Parathyroid adenoma (tissue), 2 donors: ENCODE measurements around the gene RAB28.

Experiments
- H2AFZ ChIP-seq: fragments of 300-600 bp; sonication (generic); one replicate; pipeline ENCODE4 v1.7.0; 2017; ENCODE audit warnings: antibody characterized with exemption, mild to moderate bottlenecking
- H3K27ac ChIP-seq: fragments of 300-600 bp; sonication (generic); one replicate; pipeline ENCODE4 v1.7.0; 2017
- H3K27me3 ChIP-seq: fragments of 300-600 bp; sonication (generic); one replicate; pipeline ENCODE4 v1.7.0; 2017; ENCODE audit warnings: low read length; ENCODE audit not compliant: control insufficient read depth, insufficient read depth
- H3K36me3 ChIP-seq: fragments of 300-600 bp; sonication (generic); one replicate; pipeline ENCODE4 v1.7.0; 2017; ENCODE audit warnings: low read length; ENCODE audit not compliant: control insufficient read depth, insufficient read depth
- H3K4me1 ChIP-seq: fragments of 300-600 bp; sonication (generic); one replicate; pipeline ENCODE4 v1.7.0; 2017; ENCODE audit warnings: control low read depth
- H3K4me2 ChIP-seq: fragments of 300-600 bp; sonication (generic); one replicate; pipeline ENCODE4 v1.7.0; 2017; ENCODE audit warnings: low read length
- H3K4me3 ChIP-seq: fragments of 300-600 bp; sonication (generic); one replicate; pipeline ENCODE4 v1.7.0; 2017; ENCODE audit warnings: low read depth, low read length
- H3K79me2 ChIP-seq: fragments of 300-600 bp; sonication (generic); one replicate; pipeline ENCODE4 v1.7.0; 2017; ENCODE audit warnings: control low read depth
- H3K9ac ChIP-seq: fragments of 300-600 bp; sonication (generic); one replicate; pipeline ENCODE4 v1.7.0; 2017; ENCODE audit warnings: mild to moderate bottlenecking
- H3K9me3 ChIP-seq: fragments of 300-600 bp; sonication (generic); one replicate; pipeline ENCODE4 v1.7.0; 2017; ENCODE audit warnings: low read length; ENCODE audit not compliant: control insufficient read depth
- TF ChIP-seq, protein P1 (sequence below): fragments of 300-600 bp; sonication (generic); IDR thresholded peaks from one replicate; pipeline ENCODE4 v1.7.0; 2017; ENCODE audit warnings: antibody characterized with exemption, mild to moderate bottlenecking
- donor health status: primary hyperparathyroidism.

RAB28 gene

GRCh38 chr4:13461191-13461905, 22.8 kb downstream of the RAB28 start:
- no peaks in the 10 kb centered on the region for H3K9me3 ChIP-seq
- no peaks in the 10 kb centered on the region for H3K4me1 ChIP-seq
- no peaks in the 10 kb centered on the region for H3K36me3 ChIP-seq
- no peak overlapping the region for H3K9ac ChIP-seq
- no peaks in the 10 kb centered on the region for H3K27me3 ChIP-seq
- TF ChIP-seq, protein P1, sequence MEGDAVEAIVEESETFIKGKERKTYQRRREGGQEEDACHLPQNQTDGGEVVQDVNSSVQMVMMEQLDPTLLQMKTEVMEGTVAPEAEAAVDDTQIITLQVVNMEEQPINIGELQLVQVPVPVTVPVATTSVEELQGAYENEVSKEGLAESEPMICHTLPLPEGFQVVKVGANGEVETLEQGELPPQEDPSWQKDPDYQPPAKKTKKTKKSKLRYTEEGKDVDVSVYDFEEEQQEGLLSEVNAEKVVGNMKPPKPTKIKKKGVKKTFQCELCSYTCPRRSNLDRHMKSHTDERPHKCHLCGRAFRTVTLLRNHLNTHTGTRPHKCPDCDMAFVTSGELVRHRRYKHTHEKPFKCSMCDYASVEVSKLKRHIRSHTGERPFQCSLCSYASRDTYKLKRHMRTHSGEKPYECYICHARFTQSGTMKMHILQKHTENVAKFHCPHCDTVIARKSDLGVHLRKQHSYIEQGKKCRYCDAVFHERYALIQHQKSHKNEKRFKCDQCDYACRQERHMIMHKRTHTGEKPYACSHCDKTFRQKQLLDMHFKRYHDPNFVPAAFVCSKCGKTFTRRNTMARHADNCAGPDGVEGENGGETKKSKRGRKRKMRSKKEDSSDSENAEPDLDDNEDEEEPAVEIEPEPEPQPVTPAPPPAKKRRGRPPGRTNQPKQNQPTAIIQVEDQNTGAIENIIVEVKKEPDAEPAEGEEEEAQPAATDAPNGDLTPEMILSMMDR = no peak
- H3K4me2 ChIP-seq = no peak overlapping the region
- H3K4me3 ChIP-seq = no peak overlapping the region
- no peak overlapping the region for H3K27ac ChIP-seq
- H3K79me2 ChIP-seq = no peaks in the 10 kb centered on the region
- no peak overlapping the region for H2AFZ ChIP-seq

DNA sequence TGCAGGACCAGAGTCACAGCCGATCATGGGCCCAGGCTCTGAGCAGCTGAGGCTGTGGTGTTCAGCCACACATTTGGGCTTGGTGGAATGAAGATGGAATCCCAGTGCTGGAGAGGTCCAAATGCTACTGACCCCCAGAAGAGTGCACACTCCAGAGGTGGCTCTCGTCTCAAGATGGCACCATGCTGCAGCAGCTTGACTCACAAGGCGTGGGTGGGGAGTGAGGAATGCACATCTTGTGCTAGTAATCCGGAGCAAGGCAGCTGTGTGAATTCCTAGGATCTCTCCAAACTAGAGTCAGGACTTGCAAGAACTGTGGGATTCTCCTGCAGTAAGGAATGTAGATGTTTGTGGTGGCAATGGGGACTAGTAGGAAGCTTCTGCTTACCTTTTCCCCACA, 28.7 kb downstream of the RAB28 start:
- TF ChIP-seq, protein P1 = no peak
- H2AFZ ChIP-seq = no peak overlapping the region
- no peak overlapping the region for H3K4me3 ChIP-seq
- H3K9ac ChIP-seq = no peak overlapping the region
- H3K36me3 ChIP-seq = no peaks in the 10 kb centered on the region
- H3K9me3 ChIP-seq = no peaks in the 10 kb centered on the region
- H3K4me2 ChIP-seq = no peak overlapping the region
- H3K79me2 ChIP-seq = no peaks in the 10 kb centered on the region
- no peaks in the 10 kb centered on the region for H3K27me3 ChIP-seq
- H3K4me1 ChIP-seq = no peaks in the 10 kb centered on the region
- no peak overlapping the region for H3K27ac ChIP-seq

- Histone ChIP-seq H3K27me3 (no peaks in the 10 kb centered on the region), H3K36me3 (no peaks in the 10 kb centered on the region)
- TF ChIP-seq, protein P1 = no peak
These were observed 29.4 kb downstream of the RAB28 start for GRCh38 chr4:13454786-13455185.

GRCh38 chr4:13452927-13453579, 31.1 kb downstream of the RAB28 start:
- H2AFZ ChIP-seq = no peak overlapping the region
- H3K4me2 ChIP-seq = no peak overlapping the region
- H3K4me3 ChIP-seq = no peak overlapping the region
- no peak overlapping the region for H3K27ac ChIP-seq
- H3K9ac ChIP-seq = no peak overlapping the region
- H3K79me2 ChIP-seq = no peaks in the 10 kb centered on the region
- no peaks in the 10 kb centered on the region for H3K4me1 ChIP-seq
- H3K9me3 ChIP-seq = no peaks in the 10 kb centered on the region
- no peaks in the 10 kb centered on the region for H3K36me3 ChIP-seq
- TF ChIP-seq, protein P1 = no peak
- H3K27me3 ChIP-seq = no peaks in the 10 kb centered on the region

More at GRCh38 chr4:13454786-13455185, 29.4 kb downstream of the RAB28 start:
- Histone ChIP-seq H3K4me2 (no peak overlapping the region), H3K9me3 (no peaks in the 10 kb centered on the region), H3K4me1 (no peaks in the 10 kb centered on the region), H3K79me2 (no peaks in the 10 kb centered on the region), H2AFZ (no peak overlapping the region), H3K27ac (no peak overlapping the region), H3K9ac (no peak overlapping the region), H3K4me3 (no peak overlapping the region)

DNA sequence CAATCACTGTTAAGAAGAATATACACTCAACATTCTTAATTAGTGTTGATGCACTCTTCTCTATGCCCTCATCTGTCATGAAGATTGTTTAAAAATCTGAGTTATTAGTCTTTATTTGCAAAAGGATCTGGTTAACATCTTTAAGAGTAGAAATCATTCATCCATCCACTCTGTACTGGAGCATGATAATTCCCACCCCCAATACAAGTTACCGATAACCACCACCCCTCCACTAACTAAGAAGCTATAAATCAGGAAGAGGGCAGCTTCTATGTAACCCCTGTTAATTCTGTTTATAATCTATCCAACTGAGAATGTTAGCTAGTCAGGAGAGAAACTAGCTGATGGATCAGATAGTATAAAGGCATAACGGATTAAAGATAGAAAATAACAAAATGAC, 34.5 kb downstream of the RAB28 start:
- Histone ChIP-seq H3K27me3 (no peaks in the 10 kb centered on the region), H3K4me1 (no peaks in the 10 kb centered on the region), H3K79me2 (no peaks in the 10 kb centered on the region), H3K4me3 (no peak overlapping the region), H3K9ac (no peak overlapping the region), H3K9me3 (no peaks in the 10 kb centered on the region), H2AFZ (no peak overlapping the region), H3K36me3 (no peaks in the 10 kb centered on the region), H3K27ac (no peak overlapping the region), H3K4me2 (no peak overlapping the region)
- TF ChIP-seq, protein P1 = no peak
